WTC11 (cell line): ENCODE results near the gene PUSL1. TPM values are rescaled to one million over a fixed set of nuclear protein-coding genes. Genes with fewer than 3 reads are reported as not detected.

Experiments
- ATAC-seq: fragments of 200-7000 bp; cut with Tn5 transposase; 2 replicates; pipeline ENCODE4 v1.10.0; 2021; ENCODE audit warnings: mild to moderate bottlenecking, moderate library complexity
- CTCF ChIA-PET: fragments of 300-600 bp; sonication (Branson Sonifier 250); formaldehyde crosslinking; loops from one replicate; lab custom pipeline; 2021; ENCODE audit warnings: antibody characterized with exemption; lab: Charles Lee
- POLR2A ChIA-PET: fragments of 350-600 bp; sonication (Branson Sonifier 250); formaldehyde crosslinking; loops from one replicate; lab custom pipeline; 2021; ENCODE audit warnings: antibody characterized with exemption; lab: Charles Lee
- DNase-seq: peaks from one replicate; pipeline ENCODE4 v3.0.0; 2021; ENCODE audit warnings: low spot score
- H3K27ac Mint-ChIP-seq: 2 replicates; pipeline ENCODE4 v1.8.0; 2021; ENCODE audit warnings: mixed read lengths
- H3K27me3 Mint-ChIP-seq: 2 replicates; pipeline ENCODE4 v1.8.0; 2021; ENCODE audit warnings: low read depth, mild to moderate bottlenecking, moderate library complexity, mixed read lengths
- H3K36me3 Mint-ChIP-seq: 2 replicates; pipeline ENCODE4 v1.8.0; 2021; ENCODE audit warnings: mixed read lengths
- H3K4me1 Mint-ChIP-seq: 2 replicates; pipeline ENCODE4 v1.8.0; 2022; ENCODE audit warnings: mixed read lengths
- H3K4me3 Mint-ChIP-seq: 2 replicates; pipeline ENCODE4 v1.8.0; 2021; ENCODE audit warnings: mild to moderate bottlenecking, moderate library complexity, mixed read lengths
- H3K9me3 Mint-ChIP-seq: 2 replicates; pipeline ENCODE4 v1.8.0; 2021; ENCODE audit warnings: mixed read lengths
- CREB1 ChIP-seq: sonication (generic); formaldehyde crosslinking; IDR thresholded peaks from 2 replicates; pipeline ENCODE4 v1.8.0; 2023; ENCODE audit warnings: mild to moderate bottlenecking, missing genetic modification reagents
- E2F1 ChIP-seq: sonication (generic); formaldehyde crosslinking; IDR thresholded peaks from 2 replicates; pipeline ENCODE4 v1.8.0; 2022; ENCODE audit warnings: mild to moderate bottlenecking, missing genetic modification reagents
- E2F4 ChIP-seq: sonication (generic); formaldehyde crosslinking; IDR thresholded peaks from 2 replicates; pipeline ENCODE4 v1.8.1; 2022; ENCODE audit warnings: low read depth, mild to moderate bottlenecking, moderate library complexity, missing genetic modification reagents, borderline replicate concordance
- ELF4 ChIP-seq: sonication (generic); formaldehyde crosslinking; IDR thresholded peaks from 2 replicates; pipeline ENCODE4 v1.8.1; 2022; ENCODE audit warnings: low read depth, mild to moderate bottlenecking, moderate library complexity, missing genetic modification reagents
- FOXJ3 ChIP-seq: sonication (generic); formaldehyde crosslinking; IDR thresholded peaks from 2 replicates; pipeline ENCODE4 v1.9.0; 2021; ENCODE audit warnings: missing genetic modification reagents, mild to moderate bottlenecking, borderline replicate concordance
- FOXP1 ChIP-seq: sonication (generic); formaldehyde crosslinking; IDR thresholded peaks from 2 replicates; pipeline ENCODE4 v1.8.0; 2022; ENCODE audit warnings: missing genetic modification reagents, mild to moderate bottlenecking, moderate library complexity, borderline replicate concordance
- GRHL2 ChIP-seq: fragments of 250-450 bp; sonication (Bioruptor Pico); IDR thresholded peaks from 2 replicates; pipeline ENCODE4 v1.8.0; 2022; ENCODE audit warnings: mild to moderate bottlenecking, moderate library complexity; ENCODE audit not compliant: insufficient replicate concordance, severe bottlenecking
- GTF2I ChIP-seq: fragments of 250-450 bp; sonication (Bioruptor Pico); conservative IDR thresholded peaks from 2 replicates; pipeline ENCODE4 v1.4.0; 2021; ENCODE audit warnings: mild to moderate bottlenecking
- IRF2 ChIP-seq: sonication (generic); formaldehyde crosslinking; IDR thresholded peaks from 2 replicates; pipeline ENCODE4 v1.8.0; 2022; ENCODE audit warnings: low read depth, missing genetic modification reagents, borderline replicate concordance
- NFATC4 ChIP-seq: fragments of 250-450 bp; sonication (Bioruptor Pico); IDR thresholded peaks from 2 replicates; pipeline ENCODE4 v1.9.0; 2021; ENCODE audit warnings: mild to moderate bottlenecking
- NFYB ChIP-seq: sonication (generic); formaldehyde crosslinking; conservative IDR thresholded peaks from 2 replicates; pipeline ENCODE4 v1.8.0; 2022; ENCODE audit warnings: low read depth, missing genetic modification reagents
- PRDM15 ChIP-seq: sonication (generic); formaldehyde crosslinking; IDR thresholded peaks from 2 replicates; pipeline ENCODE4 v1.8.0; 2022; ENCODE audit warnings: missing genetic modification reagents
- RORB ChIP-seq: fragments of 250-450 bp; sonication (Bioruptor Pico); IDR thresholded peaks from 2 replicates; pipeline ENCODE4 v1.9.0; 2021; ENCODE audit warnings: mild to moderate bottlenecking
- TCF7 ChIP-seq: sonication (generic); formaldehyde crosslinking; IDR thresholded peaks from 2 replicates; pipeline ENCODE4 v1.8.0; 2022; ENCODE audit warnings: mild to moderate bottlenecking, low read depth, missing genetic modification reagents, moderate library complexity
- ZNF512 ChIP-seq: sonication (generic); formaldehyde crosslinking; IDR thresholded peaks from 2 replicates; pipeline ENCODE4 v1.8.1; 2022; ENCODE audit warnings: missing genetic modification reagents, borderline replicate concordance
- ZNF671 ChIP-seq: fragments of 250-450 bp; sonication (Bioruptor Pico); IDR thresholded peaks from 2 replicates; pipeline ENCODE4 v1.8.0; 2021; ENCODE audit warnings: mild to moderate bottlenecking
- total RNA-seq: library from RNA; stranded (reverse); gene quantifications from 3 replicates; pipeline ENCODE4 v1.2.3, GENCODE V29; 2021
- TF ChIP-seq, protein P1 (sequence below): sonication (generic); formaldehyde crosslinking; IDR thresholded peaks from 2 replicates; pipeline ENCODE4 v1.8.0; 2023; ENCODE audit warnings: missing genetic modification reagents
- TF ChIP-seq, protein P2 (sequence below): sonication (generic); formaldehyde crosslinking; conservative IDR thresholded peaks from 2 replicates; pipeline ENCODE4 v1.8.1; 2023; ENCODE audit warnings: mild to moderate bottlenecking, low read depth, missing genetic modification reagents, moderate library complexity
- TF ChIP-seq, protein P3 (sequence below): sonication (generic); formaldehyde crosslinking; conservative IDR thresholded peaks from 2 replicates; pipeline ENCODE4 v1.8.1; 2022; ENCODE audit warnings: mild to moderate bottlenecking, missing genetic modification reagents
- TF ChIP-seq, protein P4 (sequence below): fragments of 250-450 bp; sonication (Bioruptor Pico); conservative IDR thresholded peaks from 2 replicates; pipeline ENCODE4 v1.9.0; 2021; ENCODE audit warnings: mild to moderate bottlenecking

The PUSL1 gene
- total RNA-seq, 1 experiment from 2014 or later: 51.5 TPM

DNA sequence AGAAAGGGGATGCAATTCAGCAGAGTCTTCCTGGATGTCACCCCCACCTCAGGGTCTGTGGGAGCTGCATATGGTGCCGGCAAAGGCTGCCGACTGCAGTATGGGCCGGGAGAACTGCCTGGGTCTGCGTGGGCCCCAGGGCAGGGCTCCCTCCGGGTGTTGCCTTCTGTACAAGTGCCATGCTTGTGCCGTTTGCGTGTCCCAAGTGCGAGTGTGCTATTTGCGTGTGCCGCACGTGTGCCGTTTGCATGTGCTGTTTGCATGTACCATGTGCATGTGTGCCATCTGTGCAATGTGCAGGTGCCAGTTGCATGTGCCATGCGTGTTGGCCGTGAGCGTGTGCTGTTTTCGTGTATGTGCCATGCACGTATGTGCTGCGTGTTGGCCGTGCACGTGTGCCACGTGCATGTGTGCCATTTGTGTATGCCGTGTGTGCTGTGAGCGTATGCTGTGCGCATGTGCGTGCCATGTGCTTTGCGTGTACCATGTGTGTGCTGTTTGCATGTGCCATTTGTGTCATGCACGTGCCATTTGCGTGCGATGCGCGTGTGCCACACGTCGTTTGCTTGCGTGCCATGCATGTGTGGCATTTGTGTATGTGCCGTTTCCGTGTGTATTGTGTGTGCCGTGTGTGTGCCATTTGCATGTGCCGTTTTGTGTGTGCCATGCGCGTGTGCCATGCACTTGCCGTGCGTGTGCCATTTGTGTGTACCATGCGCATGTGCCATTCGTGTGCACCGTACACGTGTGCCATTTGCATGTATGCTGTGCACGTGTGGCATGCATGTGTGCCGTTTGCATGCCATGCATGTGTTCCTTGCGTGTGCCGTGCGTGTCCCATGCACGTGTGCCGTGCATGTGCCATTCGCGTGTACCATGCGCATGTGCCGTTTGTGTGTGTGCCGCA lies 21.2 kb downstream of the PUSL1 start:
- peaks cover 4% of the 10 kb centered on the region for H3K9me3 Mint-ChIP-seq
- CTCF ChIA-PET: interaction anchor here (0.6 kb wide), 1 partner anchor 177 kb away, joined by 4 read pairs; no protein-coding TSS in a partner anchor
- no peaks in the 10 kb centered on the region for H3K4me1 Mint-ChIP-seq
- ATAC-seq: no peak
- no peak for DNase-seq
- POLR2A ChIA-PET: no interaction called here
- no peak overlapping the region for H3K4me3 Mint-ChIP-seq
- H3K27ac Mint-ChIP-seq: peak overlapping the region; percentile 84
- H3K27me3 Mint-ChIP-seq: no peaks in the 10 kb centered on the region
- no peaks in the 10 kb centered on the region for H3K36me3 Mint-ChIP-seq
- TF ChIP-seq ZNF671 (no peak), ELF4 (CRISPR knock-in tag) (no peak), FOXP1 (0 out of 2 replicates have a peak, but pooled peaks have one; percentile 66), IRF2 (no peak), GTF2I (no peak), CREB1 (CRISPR knock-in tag) (no peak), E2F1 (CRISPR knock-in tag) (no peak), ZNF512 (CRISPR knock-in tag) (no peak), RORB (CRISPR knock-in tag) (no peak), PRDM15 (0 out of 2 replicates have a peak, but pooled peaks have one; percentile 32), FOXJ3 (no peak), E2F4 (no peak), NFYB (CRISPR knock-in tag) (no peak), GRHL2 (CRISPR knock-in tag) (no peak), NFATC4 (CRISPR knock-in tag) (no peak), TCF7 (CRISPR knock-in tag) (peak; percentile 64; the same call in 1 of the 2 replicates)
- TF ChIP-seq, protein P1, sequence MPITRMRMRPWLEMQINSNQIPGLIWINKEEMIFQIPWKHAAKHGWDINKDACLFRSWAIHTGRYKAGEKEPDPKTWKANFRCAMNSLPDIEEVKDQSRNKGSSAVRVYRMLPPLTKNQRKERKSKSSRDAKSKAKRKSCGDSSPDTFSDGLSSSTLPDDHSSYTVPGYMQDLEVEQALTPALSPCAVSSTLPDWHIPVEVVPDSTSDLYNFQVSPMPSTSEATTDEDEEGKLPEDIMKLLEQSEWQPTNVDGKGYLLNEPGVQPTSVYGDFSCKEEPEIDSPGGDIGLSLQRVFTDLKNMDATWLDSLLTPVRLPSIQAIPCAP: no peak
- TF ChIP-seq, protein P2, sequence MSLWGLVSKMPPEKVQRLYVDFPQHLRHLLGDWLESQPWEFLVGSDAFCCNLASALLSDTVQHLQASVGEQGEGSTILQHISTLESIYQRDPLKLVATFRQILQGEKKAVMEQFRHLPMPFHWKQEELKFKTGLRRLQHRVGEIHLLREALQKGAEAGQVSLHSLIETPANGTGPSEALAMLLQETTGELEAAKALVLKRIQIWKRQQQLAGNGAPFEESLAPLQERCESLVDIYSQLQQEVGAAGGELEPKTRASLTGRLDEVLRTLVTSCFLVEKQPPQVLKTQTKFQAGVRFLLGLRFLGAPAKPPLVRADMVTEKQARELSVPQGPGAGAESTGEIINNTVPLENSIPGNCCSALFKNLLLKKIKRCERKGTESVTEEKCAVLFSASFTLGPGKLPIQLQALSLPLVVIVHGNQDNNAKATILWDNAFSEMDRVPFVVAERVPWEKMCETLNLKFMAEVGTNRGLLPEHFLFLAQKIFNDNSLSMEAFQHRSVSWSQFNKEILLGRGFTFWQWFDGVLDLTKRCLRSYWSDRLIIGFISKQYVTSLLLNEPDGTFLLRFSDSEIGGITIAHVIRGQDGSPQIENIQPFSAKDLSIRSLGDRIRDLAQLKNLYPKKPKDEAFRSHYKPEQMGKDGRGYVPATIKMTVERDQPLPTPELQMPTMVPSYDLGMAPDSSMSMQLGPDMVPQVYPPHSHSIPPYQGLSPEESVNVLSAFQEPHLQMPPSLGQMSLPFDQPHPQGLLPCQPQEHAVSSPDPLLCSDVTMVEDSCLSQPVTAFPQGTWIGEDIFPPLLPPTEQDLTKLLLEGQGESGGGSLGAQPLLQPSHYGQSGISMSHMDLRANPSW (CRISPR knock-in tag): no peak
- TF ChIP-seq, protein P3, sequence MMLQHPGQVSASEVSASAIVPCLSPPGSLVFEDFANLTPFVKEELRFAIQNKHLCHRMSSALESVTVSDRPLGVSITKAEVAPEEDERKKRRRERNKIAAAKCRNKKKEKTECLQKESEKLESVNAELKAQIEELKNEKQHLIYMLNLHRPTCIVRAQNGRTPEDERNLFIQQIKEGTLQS (CRISPR knock-in tag): peak; percentile 55; the same call in 1 of the 2 replicates
- TF ChIP-seq, protein P4, sequence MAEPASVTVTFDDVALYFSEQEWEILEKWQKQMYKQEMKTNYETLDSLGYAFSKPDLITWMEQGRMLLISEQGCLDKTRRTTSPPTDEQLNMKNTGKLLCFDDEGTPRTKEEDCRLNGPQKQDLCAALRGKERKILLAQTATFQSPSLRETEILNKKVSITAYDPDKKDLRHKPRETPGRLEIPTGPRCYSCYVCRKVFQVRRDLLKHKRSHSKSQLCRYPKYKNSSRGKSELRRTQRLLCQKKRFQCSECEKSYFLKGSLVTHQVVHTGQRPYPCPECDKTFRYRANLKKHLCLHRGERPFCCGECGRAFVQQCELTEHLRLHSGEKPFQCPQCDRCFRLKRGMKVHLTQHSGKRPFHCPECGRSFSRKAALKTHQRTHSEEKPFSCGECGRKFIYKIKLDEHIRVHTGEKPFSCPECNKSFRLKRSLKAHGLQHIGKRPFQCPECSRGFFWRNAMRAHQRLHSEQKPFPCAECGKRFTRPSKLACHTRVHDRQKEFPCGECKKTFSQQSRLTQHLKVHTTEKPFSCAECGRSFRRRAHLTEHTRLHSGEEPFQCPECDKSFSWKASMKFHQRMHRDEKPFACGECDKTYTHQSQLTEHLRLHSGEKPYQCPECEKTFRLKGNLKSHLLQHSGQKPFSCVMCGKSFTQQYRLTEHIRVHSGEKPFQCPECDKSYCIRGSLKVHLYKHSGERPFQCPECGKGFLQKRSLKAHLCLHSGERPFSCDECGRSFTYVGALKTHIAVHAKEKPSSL (CRISPR knock-in tag): no peak
